ENCODE results near the gene FOXRED1. TPM values are rescaled to one million over a fixed set of nuclear protein-coding genes. Genes with fewer than 3 reads are reported as not detected.

The FOXRED1 gene
- total and polyA plus RNA-seq, 2 of the 13 experiments (the other 11 are each of a cell fraction or from before 2014, with no cell fraction given) = 29.6 to 42.9 TPM

DNA sequence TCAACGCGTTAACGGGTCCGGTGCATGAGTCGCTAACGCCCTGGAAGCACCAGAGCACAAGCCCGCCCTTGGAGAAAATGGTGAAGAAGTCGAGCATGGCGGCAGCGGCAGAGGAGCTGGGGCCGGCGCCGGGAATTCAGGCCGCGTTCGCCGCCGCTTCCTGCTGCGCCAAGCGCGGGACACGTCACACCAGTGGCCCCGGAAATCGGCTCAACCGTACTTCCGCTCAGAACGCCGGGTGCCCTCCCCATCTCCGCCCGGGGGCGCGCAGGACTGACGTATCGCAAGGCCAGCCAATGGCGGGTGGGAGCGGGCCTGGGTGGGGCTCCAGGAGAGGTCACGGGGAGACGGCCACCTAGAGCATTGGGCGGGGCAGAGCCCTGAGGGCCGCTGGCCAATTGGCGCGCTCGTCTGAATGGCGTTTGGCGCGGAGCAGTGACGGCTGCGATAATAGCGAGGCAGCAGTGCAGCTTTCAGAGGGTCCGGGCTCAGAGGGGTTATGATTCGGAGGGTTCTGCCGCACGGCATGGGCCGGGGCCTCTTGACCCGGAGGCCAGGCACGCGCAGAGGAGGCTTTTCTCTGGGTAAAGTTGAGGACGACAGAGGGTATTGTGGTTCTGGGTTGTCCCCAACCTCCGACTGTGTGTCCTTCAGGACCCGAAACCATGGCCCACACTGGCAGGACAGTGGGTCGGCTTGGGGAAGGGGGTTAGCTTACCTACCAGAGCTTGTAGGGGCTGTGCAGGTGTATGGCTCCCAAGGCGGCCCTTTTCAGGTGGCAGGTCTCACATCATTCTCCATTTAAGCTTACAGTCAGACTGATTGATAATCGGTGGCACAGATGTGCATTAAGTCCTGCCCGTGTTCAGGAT lies at the start of gene FOXRED1, which contains the start of gene SRPRA (continued):
- TF ChIP-seq ZNF660 (CRISPR knock-in tag; IDR thresholded peaks at IDR 0.05; ENCODE audit: borderline replicate concordance, low read depth) (no peak), ZNF850 (CRISPR knock-in tag; conservative IDR thresholded peaks at IDR 0.05) (no peak), ZNF598 (CRISPR knock-in tag; IDR thresholded peaks at IDR 0.05; ENCODE audit: borderline replicate concordance) (peak; percentile 63; the same call in 1 of the 2 replicates), ZNF282 (IDR thresholded peaks at IDR 0.05; ENCODE audit: partially characterized antibody) (no peak), ZNF839 (CRISPR knock-in tag; IDR thresholded peaks at IDR 0.05; ENCODE audit: borderline replicate concordance) (no peak), ZNF776 (CRISPR knock-in tag; IDR thresholded peaks at IDR 0.05) (no peak), ZNF430 (CRISPR knock-in tag; IDR thresholded peaks at IDR 0.05) (no peak; the same call in 1 of the 2 replicates), RFX3 (CRISPR knock-in tag; IDR thresholded peaks at IDR 0.05) (no peak), MTF2 (CRISPR knock-in tag; IDR thresholded peaks at IDR 0.05; ENCODE audit: borderline replicate concordance) (no peak), FOXP1 (IDR thresholded peaks at IDR 0.05) (no peak), FOXP1 (CRISPR knock-in tag; IDR thresholded peaks at IDR 0.05) (0 out of 2 replicates have a peak, but pooled peaks have one; percentile 13), BCL6 (CRISPR knock-in tag; IDR thresholded peaks at IDR 0.05) (no peak), TMF1 (CRISPR knock-in tag; IDR thresholded peaks at IDR 0.05; ENCODE audit: low read depth) (0 out of 2 replicates have a peak, but pooled peaks have one; percentile 35), GATAD1 (CRISPR knock-in tag; IDR thresholded peaks at IDR 0.05) (peak; percentile 99), CEBPG (CRISPR knock-in tag; IDR thresholded peaks at IDR 0.05) (no peak), ZNF510 (CRISPR knock-in tag; IDR thresholded peaks at IDR 0.05; ENCODE audit: low read depth) (peak; percentile 68; the same call in 1 of the 2 replicates)
- TF ChIP-seq, protein P1, sequence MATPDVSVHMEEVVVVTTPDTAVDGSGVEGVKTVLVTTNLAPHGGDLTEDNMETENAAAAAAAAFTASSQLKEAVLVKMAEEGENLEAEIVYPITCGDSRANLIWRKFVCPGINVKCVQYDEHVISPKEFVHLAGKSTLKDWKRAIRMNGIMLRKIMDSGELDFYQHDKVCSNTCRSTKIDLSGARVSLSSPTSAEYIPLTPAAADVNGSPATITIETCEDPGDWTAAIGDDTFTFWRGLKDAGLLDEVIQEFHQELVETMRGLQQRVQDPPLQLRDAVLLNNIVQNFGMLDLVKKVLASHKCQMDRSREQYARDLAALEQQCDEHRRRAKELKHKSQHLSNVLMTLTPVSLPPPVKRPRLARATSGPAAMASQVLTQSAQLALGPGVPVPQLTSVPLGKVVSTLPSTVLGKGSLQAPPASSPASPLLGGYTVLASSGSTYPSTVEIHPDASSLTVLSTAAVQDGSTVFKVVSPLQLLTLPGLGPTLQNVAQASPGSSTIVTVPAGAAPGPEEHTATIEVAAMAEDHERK (CRISPR knock-in tag; IDR thresholded peaks at IDR 0.05; ENCODE audit: low read depth) = 0 out of 2 replicates have a peak, but pooled peaks have one; percentile 40
- TF ChIP-seq, protein P2, sequence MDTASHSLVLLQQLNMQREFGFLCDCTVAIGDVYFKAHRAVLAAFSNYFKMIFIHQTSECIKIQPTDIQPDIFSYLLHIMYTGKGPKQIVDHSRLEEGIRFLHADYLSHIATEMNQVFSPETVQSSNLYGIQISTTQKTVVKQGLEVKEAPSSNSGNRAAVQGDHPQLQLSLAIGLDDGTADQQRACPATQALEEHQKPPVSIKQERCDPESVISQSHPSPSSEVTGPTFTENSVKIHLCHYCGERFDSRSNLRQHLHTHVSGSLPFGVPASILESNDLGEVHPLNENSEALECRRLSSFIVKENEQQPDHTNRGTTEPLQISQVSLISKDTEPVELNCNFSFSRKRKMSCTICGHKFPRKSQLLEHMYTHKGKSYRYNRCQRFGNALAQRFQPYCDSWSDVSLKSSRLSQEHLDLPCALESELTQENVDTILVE (CRISPR knock-in tag; IDR thresholded peaks at IDR 0.05) = 0 out of 2 replicates have a peak, but pooled peaks have one; percentile 67
- TF ChIP-seq, protein P3, sequence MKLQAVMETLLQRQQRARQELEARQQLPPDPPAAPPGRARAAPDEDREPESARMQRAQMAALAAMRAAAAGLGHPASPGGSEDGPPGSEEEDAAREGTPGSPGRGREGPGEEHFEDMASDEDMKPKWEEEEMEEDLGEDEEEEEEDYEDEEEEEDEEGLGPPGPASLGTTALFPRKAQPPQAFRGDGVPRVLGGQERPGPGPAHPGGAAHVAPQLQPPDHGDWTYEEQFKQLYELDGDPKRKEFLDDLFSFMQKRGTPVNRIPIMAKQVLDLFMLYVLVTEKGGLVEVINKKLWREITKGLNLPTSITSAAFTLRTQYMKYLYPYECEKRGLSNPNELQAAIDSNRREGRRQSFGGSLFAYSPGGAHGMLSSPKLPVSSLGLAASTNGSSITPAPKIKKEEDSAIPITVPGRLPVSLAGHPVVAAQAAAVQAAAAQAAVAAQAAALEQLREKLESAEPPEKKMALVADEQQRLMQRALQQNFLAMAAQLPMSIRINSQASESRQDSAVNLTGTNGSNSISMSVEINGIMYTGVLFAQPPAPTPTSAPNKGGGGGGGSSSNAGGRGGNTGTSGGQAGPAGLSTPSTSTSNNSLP (IDR thresholded peaks at IDR 0.05; ENCODE audit: low read depth, low read length) = 0 out of 2 replicates have a peak, but pooled peaks have one; percentile 21
- TF ChIP-seq, protein P4, sequence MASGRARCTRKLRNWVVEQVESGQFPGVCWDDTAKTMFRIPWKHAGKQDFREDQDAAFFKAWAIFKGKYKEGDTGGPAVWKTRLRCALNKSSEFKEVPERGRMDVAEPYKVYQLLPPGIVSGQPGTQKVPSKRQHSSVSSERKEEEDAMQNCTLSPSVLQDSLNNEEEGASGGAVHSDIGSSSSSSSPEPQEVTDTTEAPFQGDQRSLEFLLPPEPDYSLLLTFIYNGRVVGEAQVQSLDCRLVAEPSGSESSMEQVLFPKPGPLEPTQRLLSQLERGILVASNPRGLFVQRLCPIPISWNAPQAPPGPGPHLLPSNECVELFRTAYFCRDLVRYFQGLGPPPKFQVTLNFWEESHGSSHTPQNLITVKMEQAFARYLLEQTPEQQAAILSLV (CRISPR knock-in tag; IDR thresholded peaks at IDR 0.05; ENCODE audit: borderline replicate concordance) = no peak
- TF ChIP-seq, protein P5, sequence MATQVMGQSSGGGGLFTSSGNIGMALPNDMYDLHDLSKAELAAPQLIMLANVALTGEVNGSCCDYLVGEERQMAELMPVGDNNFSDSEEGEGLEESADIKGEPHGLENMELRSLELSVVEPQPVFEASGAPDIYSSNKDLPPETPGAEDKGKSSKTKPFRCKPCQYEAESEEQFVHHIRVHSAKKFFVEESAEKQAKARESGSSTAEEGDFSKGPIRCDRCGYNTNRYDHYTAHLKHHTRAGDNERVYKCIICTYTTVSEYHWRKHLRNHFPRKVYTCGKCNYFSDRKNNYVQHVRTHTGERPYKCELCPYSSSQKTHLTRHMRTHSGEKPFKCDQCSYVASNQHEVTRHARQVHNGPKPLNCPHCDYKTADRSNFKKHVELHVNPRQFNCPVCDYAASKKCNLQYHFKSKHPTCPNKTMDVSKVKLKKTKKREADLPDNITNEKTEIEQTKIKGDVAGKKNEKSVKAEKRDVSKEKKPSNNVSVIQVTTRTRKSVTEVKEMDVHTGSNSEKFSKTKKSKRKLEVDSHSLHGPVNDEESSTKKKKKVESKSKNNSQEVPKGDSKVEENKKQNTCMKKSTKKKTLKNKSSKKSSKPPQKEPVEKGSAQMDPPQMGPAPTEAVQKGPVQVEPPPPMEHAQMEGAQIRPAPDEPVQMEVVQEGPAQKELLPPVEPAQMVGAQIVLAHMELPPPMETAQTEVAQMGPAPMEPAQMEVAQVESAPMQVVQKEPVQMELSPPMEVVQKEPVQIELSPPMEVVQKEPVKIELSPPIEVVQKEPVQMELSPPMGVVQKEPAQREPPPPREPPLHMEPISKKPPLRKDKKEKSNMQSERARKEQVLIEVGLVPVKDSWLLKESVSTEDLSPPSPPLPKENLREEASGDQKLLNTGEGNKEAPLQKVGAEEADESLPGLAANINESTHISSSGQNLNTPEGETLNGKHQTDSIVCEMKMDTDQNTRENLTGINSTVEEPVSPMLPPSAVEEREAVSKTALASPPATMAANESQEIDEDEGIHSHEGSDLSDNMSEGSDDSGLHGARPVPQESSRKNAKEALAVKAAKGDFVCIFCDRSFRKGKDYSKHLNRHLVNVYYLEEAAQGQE (IDR thresholded peaks at IDR 0.05; ENCODE audit: borderline replicate concordance in 1 of 2, low read depth in 1 of 2, low read length in 2 of 2) = no peak

Measured in HepG2 (cell line).